Thyroid gland (tissue), 4 donors: ENCODE data around the gene CCN2.

Experiments used
- POLR2A ChIP-seq, 2 donors: fragments of 450-650 bp; IDR thresholded peaks; one replicate each; pipeline ENCODE4 v1.6.1; 2017; ENCODE audit warnings: antibody characterized with exemption in 2 of 2, mild to moderate bottlenecking in 2 of 2, moderate library complexity in 1 of 2
- TF ChIP-seq, protein P1 (sequence below), 6 experiments: fragments of 200-600 bp in 3 of 6; fragments of 450-650 bp in 3 of 6; sonication (generic) in 3 of 6; IDR thresholded peaks; one replicate each; pipeline ENCODE4 v1.5.1; 2016 to 2019; ENCODE audit warnings: antibody characterized with exemption in 6 of 6, mild to moderate bottlenecking in 2 of 6, inconsistent platforms in 1 of 6, moderate library complexity in 1 of 6

- TF ChIP-seq, protein P1, sequence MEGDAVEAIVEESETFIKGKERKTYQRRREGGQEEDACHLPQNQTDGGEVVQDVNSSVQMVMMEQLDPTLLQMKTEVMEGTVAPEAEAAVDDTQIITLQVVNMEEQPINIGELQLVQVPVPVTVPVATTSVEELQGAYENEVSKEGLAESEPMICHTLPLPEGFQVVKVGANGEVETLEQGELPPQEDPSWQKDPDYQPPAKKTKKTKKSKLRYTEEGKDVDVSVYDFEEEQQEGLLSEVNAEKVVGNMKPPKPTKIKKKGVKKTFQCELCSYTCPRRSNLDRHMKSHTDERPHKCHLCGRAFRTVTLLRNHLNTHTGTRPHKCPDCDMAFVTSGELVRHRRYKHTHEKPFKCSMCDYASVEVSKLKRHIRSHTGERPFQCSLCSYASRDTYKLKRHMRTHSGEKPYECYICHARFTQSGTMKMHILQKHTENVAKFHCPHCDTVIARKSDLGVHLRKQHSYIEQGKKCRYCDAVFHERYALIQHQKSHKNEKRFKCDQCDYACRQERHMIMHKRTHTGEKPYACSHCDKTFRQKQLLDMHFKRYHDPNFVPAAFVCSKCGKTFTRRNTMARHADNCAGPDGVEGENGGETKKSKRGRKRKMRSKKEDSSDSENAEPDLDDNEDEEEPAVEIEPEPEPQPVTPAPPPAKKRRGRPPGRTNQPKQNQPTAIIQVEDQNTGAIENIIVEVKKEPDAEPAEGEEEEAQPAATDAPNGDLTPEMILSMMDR (IDR thresholded peaks at IDR 0.05) = no peak
- no peak for TF ChIP-seq POLR2A (IDR thresholded peaks at IDR 0.05)
Measured at GRCh38 chr6:131949620-131949908, 1.6 kb downstream of the CCN2 start.
